HepG2 (cell line): ENCODE results near the gene ZNF32. TPM values are rescaled to one million over a fixed set of nuclear protein-coding genes. Genes with fewer than 3 reads are reported as not detected.

ENCODE experiments used
- ATF7 ChIP-seq, 2 experiments: fragments of 450-650 bp in 1 of 2; sonication (generic) in 1 of 2; formaldehyde crosslinking in 1 of 2; IDR thresholded peaks; 2 replicates each; pipeline versions ENCODE4 v1.4.0 to v1.6.1; 2016 to 2020; ENCODE audit warnings: antibody characterized with exemption in 1 of 2, mild to moderate bottlenecking in 1 of 2, missing genetic modification reagents in 1 of 2
- BRCA1 ChIP-seq: sonication (generic); formaldehyde crosslinking; IDR thresholded peaks from 2 replicates; pipeline ENCODE4 v1.4.0; 2020; ENCODE audit warnings: missing genetic modification reagents
- BRD4 ChIP-seq: sonication (generic); formaldehyde crosslinking; IDR thresholded peaks from 2 replicates; pipeline ENCODE4 v1.4.0; 2020; ENCODE audit warnings: missing genetic modification reagents
- GLI4 ChIP-seq: sonication (generic); formaldehyde crosslinking; IDR thresholded peaks from 2 replicates; pipeline ENCODE4 v1.5.1; 2020; ENCODE audit warnings: missing genetic modification reagents, mild to moderate bottlenecking, moderate library complexity, borderline replicate concordance
- HOXA5 ChIP-seq: sonication (generic); formaldehyde crosslinking; IDR thresholded peaks from 2 replicates; pipeline ENCODE4 v1.4.0; 2020; ENCODE audit warnings: missing genetic modification reagents
- MED13 ChIP-seq: sonication (generic); formaldehyde crosslinking; IDR thresholded peaks from 2 replicates; pipeline ENCODE4 v1.5.0; 2020; ENCODE audit warnings: missing genetic modification reagents
- MIER2 ChIP-seq: IDR thresholded peaks from 2 replicates; pipeline ENCODE4 v1.6.1; 2016; ENCODE audit warnings: missing biosample characterization, missing genetic modification reagents
- MYNN ChIP-seq: sonication (generic); formaldehyde crosslinking; IDR thresholded peaks from 2 replicates; pipeline ENCODE4 v1.4.0; 2020; ENCODE audit warnings: mild to moderate bottlenecking, low read depth, missing genetic modification reagents
- PCBP1 ChIP-seq: fragments of 200-400 bp; formaldehyde crosslinking; IDR thresholded peaks from 2 replicates; pipeline ENCODE4 v1.6.1; 2017; ENCODE audit warnings: mild to moderate bottlenecking, low read depth, low read length, borderline replicate concordance
- RBFOX2 ChIP-seq: fragments of 200-400 bp; formaldehyde crosslinking; IDR thresholded peaks from 2 replicates; pipeline ENCODE4 v1.6.1; 2017; ENCODE audit warnings: low read depth, mild to moderate bottlenecking, low read length
- REL ChIP-seq: sonication (generic); formaldehyde crosslinking; conservative IDR thresholded peaks from 2 replicates; pipeline ENCODE4 v1.8.0; 2022; ENCODE audit warnings: mild to moderate bottlenecking, missing genetic modification reagents, moderate library complexity
- SALL1 ChIP-seq: sonication (generic); formaldehyde crosslinking; IDR thresholded peaks from 2 replicates; pipeline ENCODE4 v1.8.0; 2022; ENCODE audit warnings: mild to moderate bottlenecking, missing genetic modification reagents
- SMARCC2 ChIP-seq: fragments of 450-650 bp; IDR thresholded peaks from 2 replicates; pipeline ENCODE4 v1.6.1; 2017; ENCODE audit warnings: antibody characterized with exemption, mild to moderate bottlenecking
- TARDBP ChIP-seq: sonication (generic); formaldehyde crosslinking; IDR thresholded peaks from 2 replicates; pipeline ENCODE4 v1.8.0; 2022; ENCODE audit warnings: mild to moderate bottlenecking, missing genetic modification reagents
- WIZ ChIP-seq: sonication (generic); formaldehyde crosslinking; IDR thresholded peaks from 2 replicates; pipeline ENCODE4 v1.5.1; 2020; ENCODE audit warnings: mild to moderate bottlenecking, missing genetic modification reagents
- YEATS2 ChIP-seq: sonication (generic); formaldehyde crosslinking; IDR thresholded peaks from 2 replicates; pipeline ENCODE4 v1.4.0; 2020; ENCODE audit warnings: missing genetic modification reagents, borderline replicate concordance
- ZFP37 ChIP-seq: sonication (generic); formaldehyde crosslinking; IDR thresholded peaks from 2 replicates; pipeline ENCODE4 v1.4.0; 2020; ENCODE audit warnings: missing genetic modification reagents, borderline replicate concordance
- ZNF441 ChIP-seq: sonication (generic); formaldehyde crosslinking; IDR thresholded peaks from 2 replicates; pipeline ENCODE4 v1.7.0; 2021; ENCODE audit warnings: missing genetic modification reagents, borderline replicate concordance
- ZNF713 ChIP-seq: sonication (generic); formaldehyde crosslinking; IDR thresholded peaks from 2 replicates; pipeline ENCODE4 v1.4.0; 2020; ENCODE audit warnings: mild to moderate bottlenecking, missing genetic modification reagents
- ZNF737 ChIP-seq: sonication (generic); formaldehyde crosslinking; IDR thresholded peaks from 2 replicates; pipeline ENCODE4 v1.5.0; 2020; ENCODE audit warnings: missing genetic modification reagents, mild to moderate bottlenecking, borderline replicate concordance
- ZSCAN12 ChIP-seq: sonication (generic); formaldehyde crosslinking; IDR thresholded peaks from 2 replicates; pipeline ENCODE4 v1.9.0; 2021; ENCODE audit warnings: mild to moderate bottlenecking, missing genetic modification reagents
- ZZZ3 ChIP-seq: sonication (generic); formaldehyde crosslinking; IDR thresholded peaks from 2 replicates; pipeline ENCODE4 v1.4.0; 2020; ENCODE audit warnings: missing genetic modification reagents, mild to moderate bottlenecking, borderline replicate concordance
- polyA plus RNA-seq, 8 experiments: library from polyadenylated mRNA; depleted of rRNA in 3 of 8; stranded (reverse) in 7 of 8; unstranded in 1 of 8; fragments of >200 nt; fragmentation: Illumina TruSeq in 4 of 8; extraction: Trizol in 4 of 8; gene quantifications; 2 replicates each; pipeline versions ENCODE4 v1.2.1 to v1.2.3, GENCODE V29; 2011 to 2016; ENCODE audit warnings: low read depth in 4 of 8, missing spikeins in 1 of 8, mixed read lengths in 1 of 8; ENCODE audit not compliant: insufficient read depth in 1 of 8
- total RNA-seq, 5 experiments: library from RNA; depleted of rRNA; stranded (reverse); fragments of >200 nt; fragmentation: Illumina TruSeq; extraction: Trizol; gene quantifications; 2 replicates each; pipeline ENCODE4 v1.2.3, GENCODE V29; 2016; ENCODE audit warnings: low read depth in 1 of 5
- TF ChIP-seq, protein P1 (sequence below): sonication (generic); IDR thresholded peaks from 2 replicates; pipeline ENCODE4 v1.6.1; 2016; ENCODE audit warnings: low read depth, borderline replicate concordance
- TF ChIP-seq, protein P2 (sequence below): IDR thresholded peaks from 2 replicates; pipeline ENCODE4 v1.6.1; 2016; ENCODE audit warnings: low read depth, borderline replicate concordance
- TF ChIP-seq, protein P3 (sequence below): sonication (generic); formaldehyde crosslinking; IDR thresholded peaks from 2 replicates; pipeline ENCODE4 v1.4.0; 2020; ENCODE audit warnings: missing genetic modification reagents, mild to moderate bottlenecking, borderline replicate concordance
- TF ChIP-seq, protein P4 (sequence below): sonication (generic); formaldehyde crosslinking; IDR thresholded peaks from 2 replicates; pipeline ENCODE4 v1.4.0; 2020; ENCODE audit warnings: missing genetic modification reagents, low read depth, mild to moderate bottlenecking, borderline replicate concordance

ZNF32 gene
- total and polyA plus RNA-seq, 2 of the 13 experiments (the other 11 are each of a cell fraction or from before 2014, with no cell fraction given) = 12.5 to 16.9 TPM

DNA sequence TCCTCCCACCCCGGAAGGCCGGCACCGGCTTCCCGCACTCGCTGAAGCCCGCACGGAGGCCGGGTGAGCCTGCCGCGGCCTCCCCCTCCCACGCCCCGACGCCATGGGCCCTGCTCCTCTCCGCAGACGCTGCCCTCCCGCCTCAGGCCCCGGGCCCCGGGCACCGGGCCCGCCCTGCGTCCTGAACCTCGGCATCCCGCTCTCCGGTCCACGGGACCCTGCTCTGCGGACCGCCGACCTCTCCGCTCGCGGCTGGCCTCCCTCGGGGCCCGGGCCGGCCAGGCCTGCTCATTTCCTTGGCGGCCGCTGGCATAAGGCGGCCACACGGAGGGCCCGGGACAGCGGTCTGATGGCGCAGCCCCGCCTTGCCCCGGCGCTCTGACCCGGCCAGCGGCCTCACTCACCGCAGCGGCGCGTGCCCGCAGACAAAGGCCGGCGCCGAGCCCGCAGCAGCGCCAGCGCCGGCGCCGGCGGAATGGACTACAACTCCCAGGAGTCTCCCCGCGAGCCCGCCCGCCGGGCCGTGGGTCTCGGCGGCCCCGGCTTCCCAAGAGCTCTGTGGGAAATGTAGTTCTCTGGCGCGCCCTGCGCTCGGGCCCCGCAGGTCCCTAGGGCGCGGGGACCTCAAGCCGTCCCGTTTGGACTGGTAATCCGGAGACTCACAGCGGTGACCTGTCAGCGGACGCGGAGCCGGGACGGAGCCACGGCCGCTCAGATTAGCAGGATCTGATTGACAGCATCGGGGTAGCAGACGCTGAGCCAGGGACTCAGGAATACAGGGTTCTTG, at the start of gene ZNF32 (continued):
- 0 out of 2 replicates have a peak, but pooled peaks have one; percentile 52 for TF ChIP-seq ZNF441 (CRISPR knock-in tag)
- 0 out of 2 replicates have a peak, but pooled peaks have one; percentile 58 for TF ChIP-seq WIZ (CRISPR knock-in tag)
- TF ChIP-seq, protein P1, sequence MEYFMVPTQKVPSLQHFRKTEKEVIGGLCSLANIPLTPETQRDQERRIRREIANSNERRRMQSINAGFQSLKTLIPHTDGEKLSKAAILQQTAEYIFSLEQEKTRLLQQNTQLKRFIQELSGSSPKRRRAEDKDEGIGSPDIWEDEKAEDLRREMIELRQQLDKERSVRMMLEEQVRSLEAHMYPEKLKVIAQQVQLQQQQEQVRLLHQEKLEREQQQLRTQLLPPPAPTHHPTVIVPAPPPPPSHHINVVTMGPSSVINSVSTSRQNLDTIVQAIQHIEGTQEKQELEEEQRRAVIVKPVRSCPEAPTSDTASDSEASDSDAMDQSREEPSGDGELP = peak; percentile 14; the same call in 1 of the 2 replicates
- TF ChIP-seq SALL1 (CRISPR knock-in tag) = no peak; the same call in 1 of the 2 replicates
- TF ChIP-seq ZNF713 (CRISPR knock-in tag) = no peak
- no peak for TF ChIP-seq BRCA1 (CRISPR knock-in tag)
- no peak for TF ChIP-seq ATF7 (IDR thresholded peaks at IDR 0.05)
- no peak for TF ChIP-seq ATF7 (CRISPR knock-in tag; IDR thresholded peaks at IDR 0.05)
- peak; percentile 79 for TF ChIP-seq RBFOX2
- TF ChIP-seq MYNN = no peak
- TF ChIP-seq, protein P2, sequence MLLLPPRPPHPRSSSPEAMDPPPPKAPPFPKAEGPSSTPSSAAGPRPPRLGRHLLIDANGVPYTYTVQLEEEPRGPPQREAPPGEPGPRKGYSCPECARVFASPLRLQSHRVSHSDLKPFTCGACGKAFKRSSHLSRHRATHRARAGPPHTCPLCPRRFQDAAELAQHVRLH (CRISPR knock-in tag) = no peak
- no peak for TF ChIP-seq TARDBP (CRISPR knock-in tag)
- no peak for TF ChIP-seq ZNF737 (CRISPR knock-in tag)
- TF ChIP-seq MIER2 (CRISPR knock-in tag) = no peak
- TF ChIP-seq BRD4 = no peak
- no peak; the same call in 1 of the 2 replicates for TF ChIP-seq REL
- TF ChIP-seq, protein P3, sequence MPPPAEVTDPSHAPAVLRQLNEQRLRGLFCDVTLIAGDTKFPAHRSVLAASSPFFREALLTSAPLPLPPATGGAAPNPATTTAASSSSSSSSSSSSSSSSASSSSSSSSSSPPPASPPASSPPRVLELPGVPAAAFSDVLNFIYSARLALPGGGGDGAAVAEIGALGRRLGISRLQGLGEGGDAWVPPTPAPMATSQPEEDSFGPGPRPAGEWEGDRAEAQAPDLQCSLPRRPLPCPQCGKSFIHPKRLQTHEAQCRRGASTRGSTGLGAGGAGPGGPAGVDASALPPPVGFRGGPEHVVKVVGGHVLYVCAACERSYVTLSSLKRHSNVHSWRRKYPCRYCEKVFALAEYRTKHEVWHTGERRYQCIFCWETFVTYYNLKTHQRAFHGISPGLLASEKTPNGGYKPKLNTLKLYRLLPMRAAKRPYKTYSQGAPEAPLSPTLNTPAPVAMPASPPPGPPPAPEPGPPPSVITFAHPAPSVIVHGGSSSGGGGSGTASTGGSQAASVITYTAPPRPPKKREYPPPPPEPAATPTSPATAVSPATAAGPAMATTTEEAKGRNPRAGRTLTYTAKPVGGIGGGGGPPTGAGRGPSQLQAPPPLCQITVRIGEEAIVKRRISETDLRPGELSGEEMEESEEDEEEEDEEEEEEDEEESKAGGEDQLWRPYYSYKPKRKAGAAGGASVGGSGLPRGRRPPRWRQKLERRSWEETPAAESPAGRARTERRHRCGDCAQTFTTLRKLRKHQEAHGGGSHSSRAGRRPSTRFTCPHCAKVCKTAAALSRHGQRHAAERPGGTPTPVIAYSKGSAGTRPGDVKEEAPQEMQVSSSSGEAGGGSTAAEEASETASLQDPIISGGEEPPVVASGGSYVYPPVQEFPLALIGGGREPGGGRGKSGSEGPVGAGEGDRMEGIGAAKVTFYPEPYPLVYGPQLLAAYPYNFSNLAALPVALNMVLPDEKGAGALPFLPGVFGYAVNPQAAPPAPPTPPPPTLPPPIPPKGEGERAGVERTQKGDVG = no peak
- TF ChIP-seq GLI4 = no peak
- no peak for TF ChIP-seq MED13
- TF ChIP-seq ZZZ3 (CRISPR knock-in tag) = no peak
- TF ChIP-seq ZSCAN12 (CRISPR knock-in tag) = no peak
- no peak for TF ChIP-seq SMARCC2
- no peak for TF ChIP-seq PCBP1
- TF ChIP-seq ZFP37 (CRISPR knock-in tag) = no peak
- TF ChIP-seq YEATS2 (CRISPR knock-in tag) = no peak
- TF ChIP-seq HOXA5 (CRISPR knock-in tag) = 0 out of 2 replicates have a peak, but pooled peaks have one; percentile 21
- TF ChIP-seq, protein P4, sequence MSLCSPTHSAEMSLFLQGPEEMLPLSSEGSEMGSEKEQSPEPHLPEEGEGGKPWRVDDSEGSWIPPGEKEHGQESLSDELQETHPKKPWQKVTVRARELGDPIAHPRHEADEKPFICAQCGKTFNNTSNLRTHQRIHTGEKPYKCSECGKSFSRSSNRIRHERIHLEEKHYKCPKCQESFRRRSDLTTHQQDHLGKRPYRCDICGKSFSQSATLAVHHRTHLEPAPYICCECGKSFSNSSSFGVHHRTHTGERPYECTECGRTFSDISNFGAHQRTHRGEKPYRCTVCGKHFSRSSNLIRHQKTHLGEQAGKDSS (CRISPR knock-in tag) = no peak
